K562 (cell line): Measurements from ENCODE around the gene MAGI1.

ENCODE experiments used
- CTCF ChIP-seq, 3 experiments: IDR thresholded peaks in 2 of 3; conservative IDR thresholded peaks in 1 of 3; 2 replicates each; pipeline ENCODE4 v1.5.1; 2011 to 2012; ENCODE audit warnings: low read length in 3 of 3, mild to moderate bottlenecking in 3 of 3, control low read depth in 2 of 3, improper control_type of control experiment in 1 of 3, inconsistent platforms in 1 of 3, low read depth in 1 of 3, mixed read lengths in 1 of 3, moderate library complexity in 1 of 3; ENCODE audit not compliant: insufficient read depth in 2 of 3
- E2F6 ChIP-seq, 2 experiments: IDR thresholded peaks; 2 replicates each; pipeline ENCODE4 v1.6.1; 2011; ENCODE audit warnings: borderline replicate concordance in 1 of 2, control low read depth in 1 of 2, low read depth in 1 of 2, low read length in 1 of 2, mild to moderate bottlenecking in 1 of 2, mixed read lengths in 1 of 2, moderate library complexity in 1 of 2; ENCODE audit not compliant: insufficient read depth in 1 of 2, insufficient read length in 1 of 2, poor library complexity in 1 of 2, severe bottlenecking in 1 of 2; ENCODE audit errors: extremely low read depth in 1 of 2
- FOXP1 ChIP-seq: sonication (generic); formaldehyde crosslinking; IDR thresholded peaks from 2 replicates; pipeline ENCODE4 v1.8.0; 2022; ENCODE audit warnings: mild to moderate bottlenecking, missing genetic modification reagents
- MYC ChIP-seq, 2 experiments: fragments of 250-450 bp in 1 of 2; sonication (Bioruptor Pico) in 1 of 2; IDR thresholded peaks; 2 replicates each; pipeline versions ENCODE4 v1.5.1 to v1.6.1; 2012 to 2021; ENCODE audit warnings: low read depth in 2 of 2, borderline replicate concordance in 1 of 2, improper control_type of control experiment in 1 of 2, low read length in 1 of 2, mild to moderate bottlenecking in 1 of 2, moderate library complexity in 1 of 2
- POLR2A ChIP-seq: fragments of 450-650 bp; conservative IDR thresholded peaks from 2 replicates; pipeline ENCODE4 v1.6.1; 2016
- RBM39 ChIP-seq: fragments of 200-400 bp; formaldehyde crosslinking; optimal IDR thresholded peaks from 2 replicates; pipeline ENCODE3; 2018; ENCODE audit warnings: low read depth, low read length
- RCOR1 ChIP-seq, 2 experiments: IDR thresholded peaks; 2 replicates each; pipeline ENCODE4 v1.6.1; 2012; ENCODE audit warnings: low read depth in 2 of 2, low read length in 2 of 2, borderline replicate concordance in 1 of 2, improper control_type of control experiment in 1 of 2
- ZNF217 ChIP-seq: sonication (generic); formaldehyde crosslinking; IDR thresholded peaks from 2 replicates; pipeline ENCODE4 v1.8.0; 2022; ENCODE audit warnings: mild to moderate bottlenecking, missing genetic modification reagents
- ZNF347 ChIP-seq: fragments of 450-650 bp; formaldehyde crosslinking; IDR thresholded peaks from 2 replicates; pipeline ENCODE4 v1.4.0; 2020; ENCODE audit warnings: low read depth, mild to moderate bottlenecking, moderate library complexity
- ZNF354B ChIP-seq: fragments of 250-450 bp; sonication (Bioruptor Pico); IDR thresholded peaks from 2 replicates; pipeline ENCODE4 v1.4.0; 2020
- ZNF57 ChIP-seq: fragments of 450-650 bp; formaldehyde crosslinking; IDR thresholded peaks from 2 replicates; pipeline ENCODE4 v1.4.0; 2020; ENCODE audit warnings: mild to moderate bottlenecking, moderate library complexity
- ZNF655 ChIP-seq: fragments of 250-450 bp; sonication (Bioruptor Pico); IDR thresholded peaks from 2 replicates; pipeline ENCODE4 v1.5.0; 2021

- TF ChIP-seq RCOR1 (IDR thresholded peaks at IDR 0.05; ENCODE audit: borderline replicate concordance in 1 of 2, low read depth in 2 of 2, low read length in 2 of 2), result no peak
- TF ChIP-seq FOXP1, result no peak
- TF ChIP-seq ZNF655 (CRISPR knock-in tag), result no peak
- no peak for TF ChIP-seq ZNF354B (CRISPR knock-in tag)
- TF ChIP-seq CTCF (IDR thresholded peaks at IDR 0.05 in 2 of 3, conservative IDR thresholded peaks at IDR 0.05 in 1 of 3; ENCODE audit: insufficient read depth in 2 of 3, low read depth in 1 of 3, low read length in 3 of 3), result no peak
- no peak for TF ChIP-seq POLR2A
- TF ChIP-seq ZNF217 (CRISPR knock-in tag), result no peak
- no peak for TF ChIP-seq MYC (IDR thresholded peaks at IDR 0.05; ENCODE audit: low read depth, low read length)
- no peak for TF ChIP-seq MYC (CRISPR knock-in tag; IDR thresholded peaks at IDR 0.05; ENCODE audit: borderline replicate concordance, low read depth)
- no peak for TF ChIP-seq RBM39
- no peak for TF ChIP-seq E2F6 (IDR thresholded peaks at IDR 0.05; ENCODE audit: borderline replicate concordance in 1 of 2, extremely low read depth in 1 of 2, insufficient read depth in 1 of 2, insufficient read length in 1 of 2, low read depth in 1 of 2, low read length in 1 of 2, poor library complexity in 1 of 2, severe bottlenecking in 1 of 2)
- no peak for TF ChIP-seq ZNF347 (CRISPR knock-in tag)
- no peak for TF ChIP-seq ZNF57 (CRISPR knock-in tag)
Measured at GRCh38 chr3:65904016-65904415, 134.7 kb downstream of the MAGI1 start.
